ENCODE measurements around the gene PLCD3. TPM values are rescaled to one million over a fixed set of nuclear protein-coding genes. Genes with fewer than 3 reads are reported as not detected.
A peak's percentile ranks its signal among the peaks of the same experiment; 100 is the strongest.

The PLCD3 gene
- polyA plus RNA-seq, 1 donor (not counting 4 experiments of a cell fraction or from before 2014, with no cell fraction given) = 53.3 TPM

GRCh38 chr17:45128331-45128730 is 4.0 kb downstream of the PLCD3 start:
- Histone ChIP-seq H3K27me3 (ENCODE audit: control insufficient read depth, extremely low read depth, insufficient read depth, low read length) (no peaks in the 10 kb centered on the region), H3K9me3 (ENCODE audit: control insufficient read depth, low read depth, low read length) (no peaks in the 10 kb centered on the region), H3K4me3 (ENCODE audit: control insufficient read depth in 2 of 3, extremely low read depth in 1 of 3, insufficient read depth in 2 of 3, low read depth in 1 of 3, low read length in 3 of 3) (no peak overlapping the region), H2AFZ (ENCODE audit: control insufficient read depth, low read length) (no peak overlapping the region), H4K20me1 (ENCODE audit: control insufficient read depth, extremely low read depth, insufficient read depth, low read length) (no peaks in the 10 kb centered on the region), H3K9me1 (ENCODE audit: control insufficient read depth, extremely low read depth, insufficient read depth, low read length) (no peaks in the 10 kb centered on the region), H3K36me3 (ENCODE audit: control insufficient read depth in 2 of 2, extremely low read depth in 1 of 2, insufficient read depth in 2 of 2, low read length in 2 of 2) (peaks cover 0 to 4% of the 10 kb centered on the region in 2 experiments), H3K4me2 (ENCODE audit: control insufficient read depth, extremely low read depth, insufficient read depth, low read depth, low read length) (peak overlapping the region; percentile 70), H3K27ac (ENCODE audit: control insufficient read depth, insufficient read depth, low read length) (peak overlapping the region; percentile 70), H3K4me1 (ENCODE audit: control insufficient read depth, extremely low read depth, insufficient read depth, low read length) (peaks cover 61% of the 10 kb centered on the region), H3K9ac (ENCODE audit: control insufficient read depth, extremely low read depth, insufficient read depth, low read length) (peak overlapping the region; percentile 55), H3K79me2 (ENCODE audit: control insufficient read depth, insufficient read depth, low read length) (peaks cover 62% of the 10 kb centered on the region)
- dilution Hi-C loops (cut with MboI; ENCODE audit: extremely low pct_ligation_motif_present, low sequenced_read_pairs) = no loop called here
- FAIRE-seq = no peak
- DNase-seq (ENCODE audit: low read depth, low spot score) = no peak
- TF ChIP-seq EZH2 (IDR thresholded peaks at IDR 0.05; ENCODE audit: low read length) (no peak), CTCF (optimal IDR thresholded peaks at IDR 0.05 in 1 of 3, IDR thresholded peaks at IDR 0.05 in 1 of 3, conservative IDR thresholded peaks at IDR 0.05 in 1 of 3; ENCODE audit: extremely low read depth in 1 of 3, insufficient read depth in 2 of 3, low read length in 3 of 3) (no peak)

DNA sequence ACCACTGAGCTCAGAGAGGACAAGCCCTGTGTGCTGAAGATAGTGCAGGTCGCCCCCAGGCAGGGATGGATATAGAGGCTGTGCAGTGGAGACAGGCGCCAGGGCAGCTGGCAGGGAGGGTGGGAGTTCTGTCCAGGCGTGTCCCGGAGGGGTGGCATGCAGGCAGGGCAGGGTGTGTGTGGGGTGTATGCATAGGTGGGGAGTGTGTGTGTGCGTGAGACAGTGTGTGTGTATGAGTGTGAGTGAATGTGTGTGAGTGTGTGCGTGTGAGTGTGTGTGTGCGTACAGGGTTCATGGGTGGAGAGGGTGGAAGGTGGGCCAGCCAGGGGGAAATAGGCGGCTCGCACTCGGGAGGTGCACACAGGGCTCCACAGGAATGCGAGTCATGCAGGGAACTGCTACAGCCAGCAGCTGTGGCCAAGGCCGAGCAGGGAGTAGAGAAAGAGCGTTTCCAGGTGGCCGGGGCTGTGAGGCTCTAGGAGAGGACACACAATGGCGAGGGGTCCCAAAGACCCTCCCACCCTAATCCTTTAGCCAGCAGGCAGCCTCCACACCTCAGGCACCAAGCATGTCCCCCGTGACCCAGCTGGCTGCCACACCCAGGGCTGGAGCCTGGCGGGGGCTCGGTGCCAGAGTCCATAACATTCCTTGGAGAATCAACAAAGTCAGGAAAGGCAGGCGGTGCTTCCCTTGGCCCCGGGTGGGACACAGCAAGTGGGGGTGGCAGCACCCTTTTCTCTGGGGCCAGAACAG is 4.6 kb downstream of the PLCD3 start:
- H3K27me3 ChIP-seq (ENCODE audit: control insufficient read depth, extremely low read depth, insufficient read depth, low read length) = no peaks in the 10 kb centered on the region
- peaks cover 66% of the 10 kb centered on the region for H3K79me2 ChIP-seq (ENCODE audit: control insufficient read depth, insufficient read depth, low read length)
- H2AFZ ChIP-seq (ENCODE audit: control insufficient read depth, low read length) = peak overlapping the region; percentile 67
- peak overlapping the region in 2 of 3 experiments; percentile 15 to 42 for H3K4me3 ChIP-seq (ENCODE audit: control insufficient read depth in 2 of 3, extremely low read depth in 1 of 3, insufficient read depth in 2 of 3, low read depth in 1 of 3, low read length in 3 of 3)
- peaks cover 0 to 4% of the 10 kb centered on the region in 2 experiments for H3K36me3 ChIP-seq (ENCODE audit: control insufficient read depth in 2 of 2, extremely low read depth in 1 of 2, insufficient read depth in 2 of 2, low read length in 2 of 2)
- DNase-seq (ENCODE audit: low read depth, low spot score) = no peak
- H3K27ac ChIP-seq (ENCODE audit: control insufficient read depth, insufficient read depth, low read length) = peak overlapping the region; percentile 70
- H3K9ac ChIP-seq (ENCODE audit: control insufficient read depth, extremely low read depth, insufficient read depth, low read length) = peak overlapping the region; percentile 55
- peaks cover 63% of the 10 kb centered on the region for H3K4me1 ChIP-seq (ENCODE audit: control insufficient read depth, extremely low read depth, insufficient read depth, low read length)
- H3K9me1 ChIP-seq (ENCODE audit: control insufficient read depth, extremely low read depth, insufficient read depth, low read length) = no peaks in the 10 kb centered on the region
- dilution Hi-C loops (cut with MboI; ENCODE audit: extremely low pct_ligation_motif_present, low sequenced_read_pairs) = no loop called here
- TF ChIP-seq EZH2 (IDR thresholded peaks at IDR 0.05; ENCODE audit: low read length) (no peak), CTCF (optimal IDR thresholded peaks at IDR 0.05 in 1 of 3, IDR thresholded peaks at IDR 0.05 in 1 of 3, conservative IDR thresholded peaks at IDR 0.05 in 1 of 3; ENCODE audit: extremely low read depth in 1 of 3, insufficient read depth in 2 of 3, low read length in 3 of 3) (no peak)
- peak; percentile 88 for FAIRE-seq
- H3K4me2 ChIP-seq (ENCODE audit: control insufficient read depth, extremely low read depth, insufficient read depth, low read depth, low read length) = peak overlapping the region; percentile 70
- H4K20me1 ChIP-seq (ENCODE audit: control insufficient read depth, extremely low read depth, insufficient read depth, low read length) = no peaks in the 10 kb centered on the region
- no peaks in the 10 kb centered on the region for H3K9me3 ChIP-seq (ENCODE audit: control insufficient read depth, low read depth, low read length)
